Daoy (cell line): ENCODE data around the gene TOMM6. TPM values are rescaled to one million over a fixed set of nuclear protein-coding genes. Genes with fewer than 3 reads are reported as not detected.

Source experiments
- DNase-seq: peaks from one replicate; pipeline ENCODE4 v3.0.0-alpha.2; 2015; ENCODE audit warnings: low read depth
- total RNA-seq: library from RNA; depleted of rRNA; stranded (reverse); fragments of >200 nt; shearing (Covaris generic); gene quantifications from 2 replicates; pipeline ENCODE4 v1.2.3, GENCODE V29; 2014; rRNA removed

The TOMM6 gene
- total RNA-seq = 229 and 285 TPM in 2 replicates

DNA sequence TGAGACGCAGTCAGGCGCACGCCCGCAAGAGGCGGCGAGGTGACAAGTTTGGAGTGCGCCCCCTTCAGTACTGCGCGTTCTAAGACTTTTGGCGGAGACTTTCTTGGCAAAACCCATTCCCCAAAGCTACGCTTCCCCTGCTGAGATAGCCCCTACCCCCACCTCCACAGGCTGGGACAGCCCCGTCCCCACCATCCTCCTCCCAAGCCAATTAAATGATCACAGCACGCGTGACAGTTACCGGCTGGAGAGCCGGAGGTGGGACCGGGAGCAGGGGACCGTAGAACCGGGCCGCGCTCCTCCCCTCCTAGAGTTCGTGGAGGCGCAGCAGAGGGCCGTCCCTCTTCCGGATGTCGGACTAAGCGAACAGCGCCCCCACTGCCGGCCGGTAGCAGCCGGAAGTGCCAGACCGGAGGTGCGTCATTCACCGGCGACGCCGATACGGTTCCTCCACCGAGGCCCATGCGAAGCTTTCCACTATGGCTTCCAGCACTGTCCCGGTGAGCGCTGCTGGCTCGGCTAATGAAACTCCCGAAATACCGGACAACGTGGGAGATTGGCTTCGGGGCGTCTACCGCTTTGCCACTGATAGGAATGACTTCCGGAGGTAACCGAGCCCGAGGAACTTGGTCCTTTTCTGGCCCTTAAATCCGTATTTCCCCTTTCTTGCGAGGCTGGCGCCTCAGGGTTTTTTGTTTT lies at the start of gene TOMM6:
TOMM6 (plus strand) TSS at position 476 of the 699 bp plus-strand sequence; CDS start at position 480, 4 bp downstream.
- DNase-seq = peak; percentile 98

DNA sequence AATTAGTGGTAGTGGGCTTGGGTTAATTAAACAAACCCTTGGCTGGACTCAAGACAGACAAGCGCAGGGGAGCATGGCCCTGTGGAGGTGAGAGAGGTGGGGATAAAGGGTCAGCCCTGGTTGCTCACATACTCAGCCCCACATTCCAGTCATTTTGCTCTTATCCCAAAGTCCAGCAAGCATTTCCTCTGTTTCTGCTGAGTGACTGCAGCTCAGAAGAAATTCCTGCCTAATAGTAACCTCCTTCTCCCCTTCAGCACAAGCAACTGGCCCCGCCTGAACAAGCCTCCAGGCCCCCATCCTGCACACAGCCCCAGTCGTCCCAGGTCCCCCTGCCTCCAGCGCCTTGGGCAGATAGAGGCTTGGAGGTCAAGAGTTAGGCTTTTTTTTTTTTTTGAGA lies 48.5 kb upstream of the TOMM6 start:
- no peak for DNase-seq

DNA sequence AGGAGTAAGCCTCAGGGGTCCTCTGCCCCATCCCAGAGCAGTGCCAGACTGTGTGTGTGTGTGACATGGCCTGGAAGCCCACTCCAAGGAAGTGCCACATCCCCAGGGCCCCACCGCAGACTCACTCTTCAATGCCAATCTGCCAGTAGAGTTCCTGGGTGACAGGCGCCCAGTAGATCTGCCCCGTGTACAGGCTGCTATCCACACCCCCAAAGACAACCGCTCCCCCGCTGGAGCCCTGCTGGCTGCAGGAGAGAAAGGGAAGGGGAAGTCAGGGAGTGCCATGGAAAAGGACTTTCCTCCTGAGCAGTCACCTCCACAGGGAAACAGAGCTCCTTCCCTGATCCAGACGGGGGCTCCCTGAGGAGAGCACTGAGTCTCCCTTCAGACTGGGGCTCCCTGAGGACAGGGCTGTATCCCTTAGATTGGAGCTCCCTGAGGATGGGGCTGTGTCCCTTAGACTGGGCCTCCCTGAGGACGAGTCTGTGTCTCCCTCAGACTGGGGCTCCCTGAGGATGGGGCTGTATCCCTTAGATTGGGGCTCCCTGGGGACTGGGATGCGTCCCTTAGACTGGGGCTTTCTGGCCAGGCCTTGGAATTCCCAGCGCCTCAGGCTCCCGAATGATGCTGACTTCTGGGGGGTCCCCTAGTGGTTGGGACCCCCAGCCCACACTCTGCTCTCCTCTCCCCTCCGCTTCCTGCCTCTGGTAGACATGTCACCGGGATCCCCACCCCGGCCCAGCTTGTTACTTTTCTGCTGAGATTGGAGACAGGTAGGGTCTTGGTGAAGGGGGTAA lies 46.9 kb upstream of the TOMM6 start:
- DNase-seq = no peak

DNA sequence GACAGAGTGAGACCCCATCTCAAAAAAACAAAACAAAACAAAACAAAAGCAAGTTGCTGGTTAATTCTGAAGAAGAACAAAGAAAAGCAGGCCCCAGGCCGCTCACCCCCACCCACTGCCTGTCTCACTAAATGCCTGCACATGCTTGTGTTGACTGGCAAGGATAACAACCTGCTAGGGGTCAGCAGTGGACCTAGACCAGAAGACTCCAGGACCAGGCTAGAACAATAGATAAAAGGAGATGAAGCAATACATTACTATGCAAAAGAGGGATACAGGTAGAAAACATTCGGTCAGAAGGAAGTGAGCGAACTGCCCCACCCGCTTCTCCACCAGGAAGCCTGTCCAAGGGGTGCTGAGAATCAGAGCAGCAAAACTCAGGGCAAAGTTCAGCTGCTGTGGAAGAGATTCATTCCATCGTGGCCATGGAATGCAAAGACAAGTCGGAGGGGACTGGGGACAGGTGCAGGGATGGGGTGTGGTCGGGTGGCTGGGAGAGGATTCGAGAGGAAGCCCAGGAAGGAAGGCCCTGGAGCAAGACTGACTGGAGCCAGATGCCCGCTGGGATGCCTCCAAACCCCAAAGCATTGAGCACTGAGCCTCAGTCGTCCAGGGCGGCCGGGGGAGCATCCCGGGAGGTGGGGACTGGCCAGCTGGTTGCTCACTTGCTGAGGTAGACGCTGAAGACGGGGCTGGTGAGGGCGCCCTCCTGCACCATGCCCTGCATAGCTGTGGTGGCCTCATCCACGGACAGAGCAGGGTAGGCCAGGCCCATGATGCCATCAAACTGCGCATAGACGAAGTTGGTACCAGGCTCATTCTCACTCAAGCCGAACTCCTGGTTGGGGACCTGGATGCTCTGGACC lies 45.6 kb upstream of the TOMM6 start:
- DNase-seq = no peak

DNA sequence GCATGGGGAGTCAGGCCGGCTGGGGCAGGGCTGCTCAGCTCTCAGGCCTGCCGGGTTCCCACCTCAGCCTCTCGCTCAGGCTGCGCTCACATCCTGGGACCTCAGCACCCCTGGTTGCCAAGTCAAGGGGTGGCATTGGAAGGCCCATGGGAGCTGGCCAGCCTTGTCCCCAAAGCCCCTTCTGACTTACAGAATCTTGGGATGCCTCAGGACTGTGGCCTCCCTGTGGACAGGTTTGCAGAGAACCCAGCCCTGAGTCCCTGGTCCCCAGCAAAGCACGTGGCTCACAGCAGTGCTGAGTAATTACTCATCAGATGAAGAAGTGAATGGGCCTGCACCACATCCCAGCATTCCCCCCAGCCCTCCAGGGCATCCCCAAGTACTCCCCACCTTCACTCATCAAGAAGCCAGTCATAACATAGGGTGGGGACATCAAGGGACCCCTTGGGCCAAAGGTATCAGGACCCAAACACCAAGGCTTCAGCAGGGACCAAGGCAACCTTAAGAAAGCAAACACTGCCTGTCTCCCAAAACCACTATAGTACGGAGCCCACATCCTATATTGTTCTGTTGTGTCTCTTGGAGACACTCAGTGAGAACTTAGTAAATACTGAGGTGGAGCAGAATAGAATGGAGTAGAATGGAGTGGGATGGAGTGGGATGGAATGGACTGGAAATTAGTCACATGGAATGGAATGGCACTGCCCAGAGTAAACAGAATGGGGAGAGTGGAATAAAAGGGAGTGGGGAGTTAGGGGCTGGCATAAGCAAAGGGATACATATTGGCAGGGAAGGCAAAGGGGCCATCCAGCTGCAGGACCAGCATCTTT lies 43.9 kb upstream of the TOMM6 start:
- no peak for DNase-seq

DNA sequence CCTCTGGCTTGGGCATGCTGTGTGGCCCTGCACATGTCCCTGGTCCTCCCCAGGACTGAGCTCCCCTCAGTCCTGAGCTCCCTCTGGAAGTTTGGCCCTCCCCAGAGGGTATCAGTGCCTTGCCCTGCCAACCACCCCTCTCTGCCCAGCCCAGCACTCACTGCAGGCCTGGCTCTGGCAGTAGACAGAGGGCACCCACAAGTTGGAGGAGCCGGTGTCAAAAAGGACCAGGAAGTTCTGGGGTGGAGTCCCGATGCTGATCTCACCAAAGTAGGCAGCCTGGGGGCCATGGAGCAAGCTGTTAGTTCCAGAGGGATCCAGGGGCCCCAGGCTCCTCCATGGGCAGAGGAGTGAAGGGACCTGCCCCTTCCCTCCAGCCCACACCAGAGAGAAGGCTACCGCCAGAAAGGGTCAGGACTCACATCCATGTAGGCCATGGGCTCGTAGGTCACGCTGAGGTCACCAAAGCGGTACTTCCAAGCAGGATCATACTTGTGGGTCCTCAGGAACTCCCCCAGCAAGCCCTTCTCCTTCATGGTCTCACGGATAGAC lies 43.2 kb upstream of the TOMM6 start:
- no peak for DNase-seq

DNA sequence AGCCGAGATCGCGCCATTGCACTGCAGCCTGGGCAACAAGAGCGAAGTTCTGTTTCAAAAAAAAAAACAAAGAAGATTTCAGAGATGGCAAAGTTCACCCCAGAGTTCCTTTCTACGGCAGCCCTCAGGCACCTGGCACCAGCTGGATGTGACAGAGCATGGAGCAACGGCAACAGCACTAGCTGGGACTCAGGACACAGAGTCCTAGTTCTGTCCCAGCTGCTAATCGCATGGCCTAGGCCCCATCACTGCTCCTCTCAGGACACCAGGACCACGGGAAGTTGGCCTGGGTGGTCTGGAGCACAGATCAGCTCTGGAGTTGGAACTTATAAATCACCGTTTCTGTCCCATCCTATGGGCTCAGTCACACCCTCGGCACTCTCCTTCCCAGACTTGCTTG lies 41.4 kb upstream of the TOMM6 start:
- DNase-seq = no peak

DNA sequence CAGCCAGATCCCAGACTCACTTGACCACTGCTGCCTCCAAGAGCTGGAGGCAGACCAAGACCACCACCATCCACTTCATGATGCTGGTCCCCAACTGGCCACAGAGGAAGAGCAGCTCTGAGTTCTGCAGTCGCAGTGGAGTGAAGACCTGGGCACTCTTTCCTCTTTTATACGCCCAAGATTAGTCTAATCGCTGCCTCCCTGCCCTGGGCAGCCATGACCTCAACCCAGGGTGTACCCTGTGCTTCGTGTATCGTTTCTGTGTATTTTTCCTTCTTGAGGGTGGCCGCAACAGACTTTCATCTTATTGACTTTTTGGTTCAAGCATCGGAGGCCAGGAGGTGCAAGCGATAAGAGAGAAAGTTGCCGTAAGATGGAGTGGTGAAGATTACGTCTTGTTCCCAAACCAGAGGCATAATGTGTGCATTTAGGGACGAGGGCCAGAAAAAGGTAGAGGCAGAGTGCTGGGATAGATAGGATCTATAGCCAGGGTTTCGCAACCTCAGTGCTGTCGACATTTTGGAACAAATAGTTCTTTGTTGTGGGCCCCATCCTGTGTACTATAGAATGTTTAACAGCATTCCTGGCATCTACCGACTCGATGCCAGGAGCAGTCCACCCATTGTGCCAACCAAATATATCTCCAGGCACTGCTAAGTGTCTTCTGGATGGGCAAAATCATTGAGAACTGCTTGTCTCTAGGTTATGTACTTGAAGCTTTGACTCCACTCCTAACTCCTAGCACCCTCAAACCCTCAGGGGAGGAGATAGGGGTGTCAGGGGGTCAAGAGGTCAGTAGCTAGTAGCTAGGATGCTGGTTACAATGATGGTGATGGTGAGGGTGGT lies 40.0 kb upstream of the TOMM6 start, which contains the start of gene PGC:
PGC (minus strand) TSS at position 142 of the 846 bp plus-strand sequence; CDS start at position 79, 63 bp downstream.
- DNase-seq = no peak

DNA sequence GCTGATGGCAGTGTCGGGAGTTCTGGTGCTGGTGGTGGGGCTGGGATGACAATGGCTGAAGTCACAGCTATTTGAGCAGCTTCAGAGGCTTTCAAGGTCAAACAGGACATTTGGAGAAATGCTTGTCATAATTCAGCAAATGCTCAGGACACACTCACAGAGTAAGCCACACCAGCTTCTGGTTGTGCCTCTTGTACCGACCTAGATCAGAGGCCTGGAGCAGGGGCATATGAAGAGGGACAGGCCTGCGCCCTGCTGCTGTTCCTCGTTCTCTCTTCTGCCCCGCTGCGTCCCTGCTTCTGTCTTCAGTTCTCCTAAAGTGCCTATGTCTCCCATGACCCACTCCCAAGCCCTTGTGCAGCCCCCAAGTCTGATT lies 39.4 kb upstream of the TOMM6 start:
- DNase-seq = no peak

DNA sequence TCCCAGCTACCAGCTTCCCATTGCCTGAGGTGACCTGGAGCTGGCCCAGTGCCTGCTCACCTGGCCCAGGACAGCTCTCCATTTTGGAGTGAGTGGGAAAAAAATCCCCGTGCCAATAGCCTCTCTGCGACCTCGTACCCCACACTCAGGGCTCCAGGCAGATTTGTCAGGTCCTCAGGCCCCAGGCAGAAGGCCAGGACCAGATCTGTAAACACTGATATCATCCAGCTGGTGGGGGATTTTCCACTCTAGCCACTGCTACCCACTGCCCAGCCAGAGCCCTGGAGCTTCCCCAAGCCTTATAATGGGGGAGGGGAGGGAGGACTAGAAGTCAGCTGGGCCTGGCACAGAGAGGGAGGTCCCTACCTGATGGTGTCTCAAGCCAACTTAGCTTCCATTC lies 39.0 kb upstream of the TOMM6 start:
- no peak for DNase-seq

DNA sequence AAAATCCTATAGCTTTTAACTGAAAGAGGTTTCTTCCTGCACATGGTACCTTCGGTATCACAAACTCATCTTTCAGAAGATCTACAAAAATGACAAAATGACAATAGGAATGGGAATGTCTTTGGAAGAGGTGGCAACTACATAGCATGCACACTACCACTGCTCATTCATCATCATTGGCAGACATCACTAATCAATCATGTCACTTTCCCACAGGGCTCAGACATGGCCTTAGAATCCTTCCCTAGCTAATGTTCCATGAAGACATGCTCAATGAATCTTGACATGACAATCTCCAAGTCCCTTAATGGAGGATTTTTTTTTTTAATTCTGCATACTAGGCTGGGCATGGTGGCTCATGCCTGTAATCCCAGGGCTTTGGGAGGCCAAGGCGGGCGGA lies 37.1 kb upstream of the TOMM6 start:
- DNase-seq = no peak

DNA sequence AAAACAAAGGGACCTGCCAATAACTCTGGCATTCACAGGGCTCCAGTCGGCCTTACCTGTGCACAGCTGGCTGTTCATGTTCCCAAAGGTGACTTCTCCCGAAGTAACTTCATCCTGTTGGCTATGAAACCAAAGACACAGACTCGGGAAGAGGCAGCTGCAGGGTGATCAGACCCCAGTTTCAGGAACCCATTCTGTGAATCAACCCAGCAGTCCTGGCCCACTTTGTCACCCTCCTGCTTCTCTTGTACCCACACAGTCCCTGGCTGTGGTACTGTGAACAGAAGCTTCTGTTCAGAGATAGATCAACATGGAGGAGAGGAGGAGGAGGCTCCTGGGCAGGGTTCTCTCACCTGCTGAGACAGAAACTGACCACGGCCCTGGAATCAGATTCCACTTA lies 31.6 kb upstream of the TOMM6 start:
- DNase-seq = no peak

DNA sequence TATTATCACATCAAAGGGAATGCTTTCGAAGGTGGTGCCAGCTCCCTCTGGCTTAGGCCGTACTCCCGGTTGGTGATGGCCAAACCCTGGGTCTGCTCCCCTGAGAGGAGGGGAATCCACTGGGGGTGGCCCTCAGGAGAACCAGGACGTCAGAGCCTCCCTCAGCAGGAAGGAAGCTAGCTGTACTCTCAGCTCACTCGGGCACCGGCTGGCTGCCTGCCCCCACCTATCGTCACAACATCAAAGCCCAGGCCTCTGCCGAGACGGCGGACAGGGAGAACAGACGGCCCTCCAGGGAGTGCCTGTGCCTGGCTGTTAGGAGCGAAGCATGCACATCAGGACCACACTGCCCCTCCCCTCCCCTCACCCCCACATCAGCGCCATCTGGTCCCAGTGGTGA lies 31.1 kb upstream of the TOMM6 start:
- no peak for DNase-seq

DNA sequence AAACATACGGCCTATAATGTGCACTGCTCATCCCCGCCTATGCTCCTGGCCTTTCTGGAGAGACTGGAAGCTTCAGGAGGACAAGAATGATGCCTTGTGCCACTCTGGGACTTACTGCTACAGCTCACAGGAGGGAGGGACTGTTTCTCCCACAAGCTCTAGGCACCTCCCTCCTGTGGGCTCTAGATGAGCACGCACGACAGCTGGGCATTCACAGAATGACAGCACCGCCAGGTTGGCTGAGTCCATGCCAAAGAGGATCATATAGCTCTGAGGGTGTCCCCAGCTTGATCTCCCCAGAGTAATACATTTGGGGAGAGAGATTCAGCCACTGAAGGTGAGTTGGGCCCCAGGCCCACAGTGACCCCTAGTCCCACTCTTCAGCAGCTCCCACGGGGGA lies 30.2 kb upstream of the TOMM6 start:
- no peak for DNase-seq

DNA sequence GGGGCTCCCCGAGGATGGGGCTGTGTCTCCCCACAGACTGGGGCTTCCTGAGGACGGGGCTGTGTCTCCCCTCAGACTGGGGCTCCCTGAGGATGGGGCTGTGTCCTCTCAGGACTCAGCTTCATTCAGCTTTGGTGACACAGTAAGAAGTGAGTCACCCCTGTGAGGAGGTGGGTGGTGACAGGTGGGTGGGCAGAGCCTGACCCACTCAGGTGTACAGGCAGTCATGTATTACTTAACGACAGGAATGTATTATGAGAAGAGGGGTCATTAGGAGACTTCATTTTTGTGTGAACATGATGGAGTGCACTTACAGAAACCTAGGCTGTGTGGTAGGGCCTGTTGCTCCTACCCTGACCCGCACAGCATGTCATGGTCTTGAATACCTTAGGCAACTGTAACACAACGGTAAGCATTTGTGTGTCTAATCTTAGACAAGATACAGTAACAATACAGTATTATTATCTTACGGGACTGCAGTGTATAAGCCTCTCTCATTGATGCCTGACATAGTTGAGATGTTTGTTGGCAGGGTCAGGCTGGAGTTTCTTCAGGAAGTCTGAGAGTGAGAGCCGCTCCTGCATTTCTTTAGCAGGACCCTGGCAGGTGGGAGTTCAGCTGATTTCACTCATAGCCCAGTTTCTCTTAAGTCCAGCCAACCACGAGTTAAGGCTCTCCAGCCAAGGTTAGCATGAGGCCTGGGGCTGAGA lies 29.4 kb upstream of the TOMM6 start:
- DNase-seq = no peak

DNA sequence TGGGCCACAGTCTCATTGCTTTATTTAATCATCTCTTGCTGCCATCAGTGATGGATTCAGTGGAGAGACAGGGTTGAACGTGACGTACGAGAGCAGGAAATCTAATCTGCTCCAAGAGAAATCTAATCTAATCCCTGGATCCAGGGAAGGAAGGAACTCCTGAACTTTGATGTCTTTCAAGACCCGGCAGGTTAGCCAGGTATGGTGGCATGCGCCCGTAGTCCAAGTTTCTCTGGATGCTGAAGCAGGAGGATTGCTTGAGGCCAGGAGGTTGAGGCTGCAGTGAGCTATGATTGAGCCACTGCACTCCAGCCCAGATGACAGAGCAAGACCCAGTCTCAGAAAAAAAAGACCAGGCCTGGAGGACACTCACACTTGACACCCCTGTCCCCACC lies 28.9 kb upstream of the TOMM6 start:
- no peak for DNase-seq

DNA sequence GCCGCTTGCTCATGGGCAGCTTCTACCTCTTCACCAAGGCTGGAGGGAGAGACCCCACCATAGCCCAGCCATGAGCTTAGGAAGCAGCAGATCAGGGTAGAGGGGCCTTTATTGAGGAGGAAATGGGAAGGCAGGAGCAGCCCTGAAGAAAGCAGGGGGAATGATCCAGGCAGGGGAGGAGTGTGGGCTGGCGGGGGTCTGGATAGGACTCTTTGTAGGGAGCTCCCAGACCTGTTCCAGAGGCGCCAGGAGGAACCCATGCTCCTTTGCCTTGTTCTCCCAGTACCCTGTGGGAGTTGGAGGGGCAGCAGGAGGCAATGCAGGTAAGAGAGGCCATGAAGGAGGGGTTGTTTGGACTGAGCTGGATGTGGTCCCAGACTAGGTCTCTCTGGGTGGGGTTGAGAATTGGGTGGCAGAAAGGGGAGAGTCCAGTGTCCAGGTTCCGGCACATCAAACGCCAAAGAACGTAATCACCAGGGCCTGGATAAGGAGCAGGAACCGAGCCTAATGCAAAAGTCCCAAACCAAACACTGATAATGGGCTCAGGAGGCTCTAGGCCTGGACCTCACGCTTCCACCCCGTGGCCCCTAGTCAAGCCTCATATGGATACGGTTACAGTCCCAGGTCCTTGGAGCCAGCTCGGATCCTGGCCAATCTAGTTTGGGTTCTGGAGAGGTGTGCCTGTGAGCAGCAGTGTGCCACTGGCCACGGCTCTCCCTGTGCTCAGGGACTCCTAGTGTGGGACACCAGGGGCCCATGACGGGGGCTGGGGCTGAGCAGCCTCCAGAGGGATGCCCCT lies 28.2 kb upstream of the TOMM6 start:
- DNase-seq = no peak

DNA sequence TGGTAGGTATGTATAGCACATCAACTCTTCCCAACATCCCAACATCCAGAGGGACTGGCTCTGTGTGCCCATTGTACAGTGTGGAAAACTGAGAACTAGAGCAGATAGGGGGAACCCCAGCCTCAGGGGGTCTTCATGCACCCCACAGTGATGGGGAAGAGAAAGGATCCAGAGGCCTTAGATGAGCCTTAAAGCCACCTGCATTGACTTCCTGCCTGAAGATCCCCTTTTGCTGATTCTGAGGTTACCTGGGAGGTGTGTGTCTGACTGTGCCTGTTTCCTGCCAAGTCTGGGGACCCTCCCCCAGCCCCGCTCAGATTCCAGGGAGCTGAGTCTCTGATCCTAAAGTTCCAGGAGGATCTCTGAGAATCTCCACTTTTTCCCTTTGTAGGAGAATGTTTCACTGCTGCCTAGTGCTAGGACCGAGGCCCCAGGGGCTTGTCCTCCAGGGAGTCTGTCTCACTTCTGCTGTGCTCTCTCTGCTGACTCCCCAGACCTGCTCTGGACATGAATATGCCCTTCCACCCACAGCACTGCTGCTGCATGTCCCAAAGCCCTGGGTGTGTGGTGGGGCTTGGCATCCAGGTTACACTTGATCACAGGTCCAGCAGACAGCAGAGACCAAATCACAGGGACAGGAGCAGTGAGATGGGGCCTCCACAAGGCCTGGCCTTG lies 27.5 kb upstream of the TOMM6 start:
- DNase-seq = no peak
